Measurements from ENCODE around the gene KCNIP1. TPM values are rescaled to one million over a fixed set of nuclear protein-coding genes. Genes with fewer than 3 reads are reported as not detected.

The KCNIP1 gene
- total RNA-seq, 4 donors from 2014 or later = 0.97 to 1.7 TPM; not detected in 2

GRCh38 chr5:170519549-170519948 lies 15.7 kb downstream of the KCNIP1 start:
- intact Hi-C loops (cut with DNase I) = no loop called here
- H3K36me3 ChIP-seq = no peaks in the 10 kb centered on the region
- H3K4me1 ChIP-seq = peaks cover 12 to 26% (median 19%) of the 10 kb centered on the region in 4 donors
- TF ChIP-seq POLR2A (IDR thresholded peaks at IDR 0.05; ENCODE audit: low read depth) (no peak), CTCF (IDR thresholded peaks at IDR 0.05) (no peak), EP300 (IDR thresholded peaks at IDR 0.05) (no peak), POLR2AphosphoS5 (IDR thresholded peaks at IDR 0.05) (no peak)
- H3K27ac ChIP-seq (replicated peaks in 1 of 4) = no peak overlapping the region
- H3K27me3 ChIP-seq = peaks cover 0 to 5% (median 0%) of the 10 kb centered on the region in 4 donors
- WGBS = 68% methylated on average over 5 of the region's 5 CpGs
- peaks cover 0 to 7% (median 0%) of the 10 kb centered on the region in 4 donors for H3K9me3 ChIP-seq
- no peak overlapping the region for H3K4me3 ChIP-seq
- no peak for DNase-seq (ENCODE audit: extremely low spot score)

GRCh38 chr5:170520372-170520771 lies 16.6 kb downstream of the KCNIP1 start:
- peaks cover 12 to 26% (median 19%) of the 10 kb centered on the region in 4 donors for H3K4me1 ChIP-seq
- no peak for DNase-seq (ENCODE audit: extremely low spot score)
- TF ChIP-seq POLR2A (IDR thresholded peaks at IDR 0.05; ENCODE audit: low read depth) = no peak
- TF ChIP-seq EP300 (IDR thresholded peaks at IDR 0.05) = no peak
- no peak for TF ChIP-seq CTCF (IDR thresholded peaks at IDR 0.05)
- TF ChIP-seq POLR2AphosphoS5 (IDR thresholded peaks at IDR 0.05) = no peak
- intact Hi-C loops (cut with DNase I) = no loop called here
- WGBS = 59% methylated on average over 6 of the region's 6 CpGs
- peaks cover 0 to 7% (median 0%) of the 10 kb centered on the region in 4 donors for H3K9me3 ChIP-seq
- H3K36me3 ChIP-seq = no peaks in the 10 kb centered on the region
- H3K4me3 ChIP-seq = no peak overlapping the region
- peaks cover 0 to 5% (median 0%) of the 10 kb centered on the region in 4 donors for H3K27me3 ChIP-seq
- H3K27ac ChIP-seq (replicated peaks in 1 of 4) = no peak overlapping the region

- peaks cover 12 to 26% (median 19%) of the 10 kb centered on the region in 4 donors for H3K4me1 ChIP-seq
- DNase-seq (ENCODE audit: extremely low spot score) = no peak
- no peak for TF ChIP-seq POLR2AphosphoS5 (IDR thresholded peaks at IDR 0.05)
- TF ChIP-seq CTCF (IDR thresholded peaks at IDR 0.05) = no peak
- no peak for TF ChIP-seq POLR2A (IDR thresholded peaks at IDR 0.05; ENCODE audit: low read depth)
- TF ChIP-seq EP300 (IDR thresholded peaks at IDR 0.05) = no peak
- WGBS = 42% methylated on average over 8 of the region's 10 CpGs
- H3K27ac ChIP-seq (replicated peaks in 1 of 4) = no peak overlapping the region
- H3K9me3 ChIP-seq = peaks cover 0 to 7% (median 0%) of the 10 kb centered on the region in 4 donors
- H3K27me3 ChIP-seq = peaks cover 0 to 5% (median 0%) of the 10 kb centered on the region in 4 donors
- no peak overlapping the region for H3K4me3 ChIP-seq
- no peaks in the 10 kb centered on the region for H3K36me3 ChIP-seq
- intact Hi-C loops (cut with DNase I) = no loop called here
Measured at GRCh38 chr5:170522211-170523141, 18.7 kb downstream of the KCNIP1 start.

- TF ChIP-seq CTCF (IDR thresholded peaks at IDR 0.05) (no peak), POLR2AphosphoS5 (IDR thresholded peaks at IDR 0.05) (no peak), EP300 (IDR thresholded peaks at IDR 0.05) (no peak), POLR2A (IDR thresholded peaks at IDR 0.05; ENCODE audit: low read depth) (no peak)
- H3K27me3 ChIP-seq = peaks cover 0 to 5% (median 0%) of the 10 kb centered on the region in 4 donors
- intact Hi-C loops (cut with DNase I) = no loop called here
- H3K27ac ChIP-seq (replicated peaks in 1 of 4) = no peak overlapping the region
- H3K36me3 ChIP-seq = no peaks in the 10 kb centered on the region
- 31% methylated on average over 9 of the region's 10 CpGs for WGBS
- H3K9me3 ChIP-seq = peaks cover 0 to 7% (median 0%) of the 10 kb centered on the region in 4 donors
- no peak overlapping the region for H3K4me3 ChIP-seq
- DNase-seq (ENCODE audit: extremely low spot score) = no peak
- H3K4me1 ChIP-seq = peaks cover 12 to 25% (median 19%) of the 10 kb centered on the region in 4 donors
Measured at GRCh38 chr5:170523142-170523551, 19.3 kb downstream of the KCNIP1 start.

All from esophagus muscularis mucosa (tissue), 4 donors.